Heart left ventricle (tissue), 16 donors: ENCODE data around the gene MYMK. TPM values are rescaled to one million over a fixed set of nuclear protein-coding genes. Genes with fewer than 3 reads are reported as not detected.

ENCODE experiments used
- ATAC-seq, 4 donors: fragments of 200-7000 bp; cut with Tn5 transposase; one replicate each; pipeline ENCODE4 v1.9.1; 2020 to 2022; ENCODE audit warnings: moderate library complexity in 4 of 4, mild to moderate bottlenecking in 3 of 4, moderate number of reproducible peaks in 1 of 4
- DNase-seq, 5 donors: peaks; one replicate each; pipeline ENCODE4 v3.0.0-alpha.2; 2020
- H3K27ac ChIP-seq, 12 donors: fragments of 200-600 bp; sonication (generic) in 4 of 12; one replicate each; pipeline versions ENCODE4 v1.5.0 to v1.8.0; 2016 to 2022; ENCODE audit warnings: mild to moderate bottlenecking in 2 of 12
- H3K27me3 ChIP-seq, 9 donors: fragments of 200-600 bp; sonication (generic) in 2 of 9; one replicate each; pipeline versions ENCODE4 v1.5.1 to v1.8.0; 2016 to 2022; ENCODE audit warnings: mild to moderate bottlenecking in 3 of 9
- H3K36me3 ChIP-seq, 9 donors: fragments of 200-600 bp; sonication (generic) in 2 of 9; one replicate each; pipeline versions ENCODE4 v1.5.0 to v1.8.0; 2018 to 2022; ENCODE audit warnings: mild to moderate bottlenecking in 2 of 9
- H3K4me1 ChIP-seq, 12 donors: fragments of 200-600 bp; sonication (generic) in 4 of 12; one replicate each; pipeline versions ENCODE4 v1.5.0 to v1.8.0; 2016 to 2022; ENCODE audit warnings: mild to moderate bottlenecking in 3 of 12
- H3K4me3 ChIP-seq, 12 donors: fragments of 200-600 bp; sonication (generic) in 4 of 12; one replicate each; pipeline versions ENCODE4 v1.5.0 to v1.8.0; 2017 to 2022; ENCODE audit warnings: mild to moderate bottlenecking in 9 of 12, moderate library complexity in 4 of 12
- H3K9me3 ChIP-seq, 12 donors: fragments of 200-600 bp; sonication (generic) in 4 of 12; one replicate each; pipeline versions ENCODE4 v1.5.0 to v1.8.0; 2016 to 2022; ENCODE audit warnings: mild to moderate bottlenecking in 1 of 12
- POLR2A ChIP-seq, 2 donors: fragments of 450-650 bp; IDR thresholded peaks; one replicate each; pipeline ENCODE4 v1.6.1; 2017; ENCODE audit warnings: antibody characterized with exemption in 2 of 2, mild to moderate bottlenecking in 2 of 2, moderate library complexity in 2 of 2
- WGBS, 4 donors: extraction: QIAGEN DNeasy Blood & Tissue Kit in 2 of 4; methylation state at CpG; one replicate each; pipeline versions ENCODE4 v1.1.5 to v1.1.7; 2013 to 2018; 5-methylcytosine and 5-hydroxymethylcytosine counted together
- intact Hi-C, 10 donors: fragments of 100-400 bp; cut with DNase I; formaldehyde crosslinking; loops; one replicate each; pipeline versions ENCODE4 v1.11.1 to v1.14.2; 2022
- polyA plus RNA-seq, 2 donors: library from polyadenylated mRNA; stranded (reverse); fragments of 200-250 nt; gene quantifications; one replicate each; pipeline ENCODE4 v1.2.3, GENCODE V29; 2013
- total RNA-seq, 9 donors: library from RNA; depleted of rRNA in 2 of 9; stranded (reverse); fragments of >200 nt in 2 of 9; fragmentation: NEBNext Ultra II Directional in 3 of 9; extraction: Animal tissue kit (Norgen Biotek cat#: 25700) in 3 of 9; gene quantifications; one replicate each; pipeline versions ENCODE4 v1.1.0 to v1.2.4, GENCODE V29; 2016 to 2023
- TF ChIP-seq, protein P1 (sequence below), 12 donors: fragments of 200-600 bp; sonication (generic) in 4 of 12; IDR thresholded peaks; one replicate each; pipeline versions ENCODE4 v1.5.0 to v1.8.0; 2018 to 2022; ENCODE audit warnings: antibody characterized with exemption in 12 of 12, mild to moderate bottlenecking in 5 of 12
- donor health status: ischemic (EF 13 %, LVEDD 7.1; RV severe dilation, severe dysfunction).
- donor health status: healthy with polysubstance abuse.
- donor health status: DM: no; HTN: yes; CAD: no.
- donor health status: DM: no; HTN: no; CAD: no.
- donor health status: ischemic (EF 25% LVEDD 6.9; RV normal size, moderate dysfunction).
- donor health status: ischemic (EF 25% LVEDD 5.7; RV mildly dilated, moderate dysfunction).
- donor health status: healthy.
- donor health status: DM: yes; HTN: yes; CAD: no.
- donor health status: ischemic (EF 35%, LVEDD 5.7; RV mildly dilated, moderate dysfunction).
- donor health status: nonischemic (EF 11% LVEDD 7.7; RV severe dilation, severe dysfunction).
- donor health status: DM: yes; HTN: yes; CAD: no.
- donor health status: PGD.
- donor health status: ischemic (EF 29% LVEDD 5.4; RV normal size, mild dysfunction).
- donor health status: nonischemic (EF 23%, LVEDD 6.1; RV moderate dilation, normal function).

MYMK gene
- total and polyA plus RNA-seq, 11 donors = not detected

DNA sequence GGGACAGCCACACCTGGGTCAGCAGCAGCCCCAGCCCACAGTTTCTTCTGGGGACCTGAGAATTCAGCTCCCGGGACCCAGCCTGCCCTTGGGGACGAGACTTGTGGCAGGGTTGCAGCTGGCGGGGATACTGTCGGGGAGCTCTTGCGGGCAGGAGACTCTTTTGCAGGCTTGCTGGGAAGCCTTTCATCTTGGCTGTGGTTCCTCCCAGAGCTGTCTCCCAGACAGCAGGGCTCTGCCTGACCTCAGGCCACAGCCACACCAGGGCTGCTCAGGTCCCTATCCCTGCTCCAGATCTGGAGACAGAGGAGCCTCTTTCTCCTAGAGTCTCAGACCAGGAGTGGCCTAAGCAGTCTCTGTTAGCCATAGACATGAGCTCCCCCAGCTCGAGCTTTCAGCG is 4.7 kb upstream of the MYMK start:
- Histone ChIP-seq H3K4me3 (no peak overlapping the region), H3K36me3 (no peaks in the 10 kb centered on the region), H3K27me3 (peaks cover 0 to 26% (median 0%) of the 10 kb centered on the region in 9 donors), H3K4me1 (peaks cover 3 to 61% (median 36%) of the 10 kb centered on the region in 12 donors), H3K9me3 (no peaks in the 10 kb centered on the region), H3K27ac (no peak overlapping the region)
- ATAC-seq (no peak), DNase-seq (no peak)
- no peak for TF ChIP-seq POLR2A (IDR thresholded peaks at IDR 0.05)
- TF ChIP-seq, protein P1, sequence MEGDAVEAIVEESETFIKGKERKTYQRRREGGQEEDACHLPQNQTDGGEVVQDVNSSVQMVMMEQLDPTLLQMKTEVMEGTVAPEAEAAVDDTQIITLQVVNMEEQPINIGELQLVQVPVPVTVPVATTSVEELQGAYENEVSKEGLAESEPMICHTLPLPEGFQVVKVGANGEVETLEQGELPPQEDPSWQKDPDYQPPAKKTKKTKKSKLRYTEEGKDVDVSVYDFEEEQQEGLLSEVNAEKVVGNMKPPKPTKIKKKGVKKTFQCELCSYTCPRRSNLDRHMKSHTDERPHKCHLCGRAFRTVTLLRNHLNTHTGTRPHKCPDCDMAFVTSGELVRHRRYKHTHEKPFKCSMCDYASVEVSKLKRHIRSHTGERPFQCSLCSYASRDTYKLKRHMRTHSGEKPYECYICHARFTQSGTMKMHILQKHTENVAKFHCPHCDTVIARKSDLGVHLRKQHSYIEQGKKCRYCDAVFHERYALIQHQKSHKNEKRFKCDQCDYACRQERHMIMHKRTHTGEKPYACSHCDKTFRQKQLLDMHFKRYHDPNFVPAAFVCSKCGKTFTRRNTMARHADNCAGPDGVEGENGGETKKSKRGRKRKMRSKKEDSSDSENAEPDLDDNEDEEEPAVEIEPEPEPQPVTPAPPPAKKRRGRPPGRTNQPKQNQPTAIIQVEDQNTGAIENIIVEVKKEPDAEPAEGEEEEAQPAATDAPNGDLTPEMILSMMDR (IDR thresholded peaks at IDR 0.05) = no peak
- 86 to 91% (median 88%) methylated on average over 7 of the region's 7 CpGs for WGBS, 4 donors
- intact Hi-C loops = no loop called here

GRCh38 chr9:133528876-133529241 is 4.1 kb upstream of the MYMK start:
- no peaks in the 10 kb centered on the region for H3K36me3 ChIP-seq
- DNase-seq = no peak
- H3K27me3 ChIP-seq = peaks cover 0 to 26% (median 0%) of the 10 kb centered on the region in 9 donors
- WGBS, 4 donors = 80 to 84% (median 83%) methylated on average over 3 to 11 of the region's 11 CpGs
- intact Hi-C loops = no loop called here
- H3K9me3 ChIP-seq = no peaks in the 10 kb centered on the region
- no peak overlapping the region for H3K4me3 ChIP-seq
- no peak for TF ChIP-seq POLR2A (IDR thresholded peaks at IDR 0.05)
- TF ChIP-seq, protein P1 (IDR thresholded peaks at IDR 0.05) = no peak
- ATAC-seq = no peak
- no peak overlapping the region for H3K27ac ChIP-seq
- peaks cover 3 to 55% (median 32%) of the 10 kb centered on the region in 12 donors for H3K4me1 ChIP-seq

DNA sequence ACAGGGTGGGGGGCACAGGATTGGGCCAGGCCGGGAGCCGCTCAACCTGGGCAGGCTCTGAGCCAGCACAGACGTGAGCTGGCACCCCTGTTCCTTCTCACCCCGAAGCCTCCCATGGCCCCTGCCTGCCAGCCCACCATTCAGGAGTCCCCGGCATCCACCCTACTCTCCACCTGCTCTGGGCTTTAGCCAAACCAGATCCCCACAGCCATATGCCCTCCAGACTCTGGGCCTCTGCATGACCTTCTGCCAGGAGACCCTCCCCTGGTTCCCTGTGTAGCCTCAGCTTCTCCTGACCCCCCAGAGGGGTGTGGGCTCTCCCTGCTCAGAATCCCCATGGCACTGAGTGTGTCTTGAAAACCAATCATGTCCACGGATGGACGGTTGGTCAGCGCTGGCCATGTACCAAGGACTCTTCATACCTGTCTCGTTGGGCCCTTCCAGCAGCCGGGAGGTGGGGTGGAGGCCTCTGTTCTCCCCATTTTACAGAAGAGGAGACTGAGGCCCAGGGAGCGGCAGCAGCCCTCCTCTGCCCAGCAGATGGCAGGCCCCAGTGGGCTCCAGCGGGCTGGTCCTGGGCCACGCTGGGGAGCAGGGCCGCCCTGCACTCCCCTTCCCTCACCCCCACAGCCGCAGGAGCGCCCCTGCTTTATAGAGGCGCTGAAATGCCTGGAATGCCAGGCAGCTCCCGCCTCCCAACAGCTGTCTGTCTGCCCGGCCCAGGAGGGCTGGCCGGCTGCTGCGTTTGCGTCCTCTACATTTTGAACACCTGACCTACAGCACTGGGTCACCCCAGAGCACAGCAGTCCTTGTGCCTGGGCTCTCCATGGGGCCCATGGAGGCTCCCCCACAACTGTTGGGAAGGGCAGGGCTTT is 3.5 kb upstream of the MYMK start:
- Histone ChIP-seq H3K9me3 (no peaks in the 10 kb centered on the region), H3K27me3 (peaks cover 0 to 26% (median 0%) of the 10 kb centered on the region in 9 donors), H3K4me3 (no peak overlapping the region), H3K4me1 (peaks cover 3 to 49% (median 28%) of the 10 kb centered on the region in 12 donors), H3K27ac (peak overlapping the region in 3 of 12 donors; percentile 34 to 62 (median 43)), H3K36me3 (no peaks in the 10 kb centered on the region)
- TF ChIP-seq, protein P1 (IDR thresholded peaks at IDR 0.05) = no peak
- TF ChIP-seq POLR2A (IDR thresholded peaks at IDR 0.05) = no peak
- peak in 1 of 4 donors; percentile 47 for ATAC-seq
- WGBS, 4 donors = 56 to 72% (median 63%) methylated on average over 5 to 22 of the region's 22 CpGs
- intact Hi-C loops = no loop called here
- DNase-seq = no peak

- DNase-seq (peak in 3 of 5 donors; percentile 71 to 84 (median 72)), ATAC-seq (peak; percentile 64 to 74 (median 70))
- Histone ChIP-seq H3K4me1 (peaks cover 3 to 43% (median 27%) of the 10 kb centered on the region in 12 donors), H3K4me3 (peak overlapping the region in 2 of 12 donors; percentile 12 to 19), H3K27ac (peak overlapping the region in 6 of 12 donors; percentile 1 to 62 (median 32)), H3K9me3 (no peaks in the 10 kb centered on the region), H3K27me3 (peaks cover 0 to 22% (median 0%) of the 10 kb centered on the region in 9 donors), H3K36me3 (no peaks in the 10 kb centered on the region)
- intact Hi-C loops = no loop called here
- 26 to 36% (median 31%) methylated on average over 17 to 18 of the region's 18 CpGs for WGBS, 4 donors
- no peak for TF ChIP-seq POLR2A (IDR thresholded peaks at IDR 0.05)
- TF ChIP-seq, protein P1 (IDR thresholded peaks at IDR 0.05) = no peak
Observed at GRCh38 chr9:133527444-133527920, 2.7 kb upstream of the MYMK start.
